Fibroblast of lung (primary cell): ENCODE data around the gene ZSCAN20. TPM values are rescaled to one million over a fixed set of nuclear protein-coding genes. Genes with fewer than 3 reads are reported as not detected.

Experiments used
- DNase-seq, 2 donors: peaks; one replicate each; pipeline versions ENCODE4 v3.0.0 to v3.0.0-alpha.2; 2010; ENCODE audit warnings: low read depth in 2 of 2
- H2AFZ ChIP-seq: 2 replicates; pipeline ENCODE4 v1.5.1; 2012; ENCODE audit warnings: low read length, control low read depth, inconsistent platforms
- H3K27ac ChIP-seq: 2 replicates; pipeline ENCODE4 v1.5.1; 2011; ENCODE audit warnings: low read length, control low read depth; ENCODE audit not compliant: insufficient read depth
- H3K27me3 ChIP-seq: 2 replicates; pipeline ENCODE4 v1.5.1; 2011; ENCODE audit warnings: mild to moderate bottlenecking, low read length; ENCODE audit not compliant: control insufficient read depth, insufficient read depth
- H3K36me3 ChIP-seq: 2 replicates; pipeline ENCODE4 v1.5.1; 2011; ENCODE audit warnings: low read length; ENCODE audit not compliant: control insufficient read depth, insufficient read depth
- H3K4me1 ChIP-seq: 2 replicates; pipeline ENCODE4 v1.5.1; 2011; ENCODE audit warnings: low read length; ENCODE audit not compliant: control insufficient read depth, insufficient read depth; ENCODE audit errors: extremely low read depth
- H3K4me2 ChIP-seq: 2 replicates; pipeline ENCODE4 v1.5.1; 2011; ENCODE audit warnings: low read length, control low read depth; ENCODE audit not compliant: insufficient read depth; ENCODE audit errors: extremely low read depth
- H3K4me3 ChIP-seq, 4 experiments: fragments of 200-600 bp in 1 of 4; sonication (generic) in 1 of 4; replicated peaks in 1 of 4; 2 replicates each; pipeline ENCODE4 v1.5.1; 2011 to 2016; ENCODE audit warnings: low read length in 4 of 4, low read depth in 3 of 4, mild to moderate bottlenecking in 3 of 4, control low read depth in 2 of 4, inconsistent platforms in 1 of 4, mixed read lengths in 1 of 4; ENCODE audit not compliant: insufficient read depth in 1 of 4; ENCODE audit errors: control extremely low read depth in 1 of 4
- H3K79me2 ChIP-seq: 2 replicates; pipeline ENCODE4 v1.5.1; 2012; ENCODE audit warnings: mild to moderate bottlenecking, low read length, inconsistent platforms; ENCODE audit not compliant: control insufficient read depth, insufficient read depth
- H3K9ac ChIP-seq: 2 replicates; pipeline ENCODE4 v1.5.1; 2011; ENCODE audit warnings: mild to moderate bottlenecking, low read length, control low read depth; ENCODE audit not compliant: insufficient read depth
- H3K9me3 ChIP-seq: 2 replicates; pipeline ENCODE4 v1.5.1; 2012; ENCODE audit warnings: low read depth, low read length; ENCODE audit not compliant: control insufficient read depth, insufficient read depth
- H4K20me1 ChIP-seq: 2 replicates; pipeline ENCODE4 v1.5.1; 2011; ENCODE audit warnings: low read length; ENCODE audit not compliant: control insufficient read depth, insufficient read depth; ENCODE audit errors: extremely low read depth
- CTCF ChIP-seq, 2 donors: IDR thresholded peaks in 1 of 2; conservative IDR thresholded peaks in 1 of 2; 1 replicate in 1 of 2; 2 replicates in 1 of 2; pipeline ENCODE4 v1.5.1; 2011 to 2012; ENCODE audit warnings: low read length in 2 of 2, control low read depth in 1 of 2, inconsistent platforms in 1 of 2, low read depth in 1 of 2, mild to moderate bottlenecking in 1 of 2
- EZH2 ChIP-seq: IDR thresholded peaks from 2 replicates; pipeline ENCODE4 v1.5.1; 2012; ENCODE audit warnings: low read length, control low read depth, mild to moderate bottlenecking; ENCODE audit errors: missing control alignments
- polyA plus RNA-seq, 2 donors: library from polyadenylated mRNA; depleted of rRNA in 1 of 2; stranded (reverse) in 1 of 2; unstranded in 1 of 2; fragments of >200 nt; gene quantifications; 2 replicates each; pipeline ENCODE4 v1.2.1, GENCODE V29; 2011 to 2012; ENCODE audit warnings: missing spikeins in 1 of 2
- total RNA-seq: library from RNA; depleted of rRNA; stranded (reverse); fragments of >200 nt; gene quantifications from 2 replicates; pipeline ENCODE4 v1.2.1, GENCODE V29; 2014

Gene ZSCAN20
- total and polyA plus RNA-seq, 2 donors (not counting 1 experiment from before 2014, with no cell fraction given), result 3.1 to 13.0 TPM

GRCh38 chr1:33454646-33455282 is 17.7 kb upstream of the ZSCAN20 start:
- Histone ChIP-seq H3K4me3 (no peak overlapping the region), H3K4me1 (peaks cover 9% of the 10 kb centered on the region), H2AFZ (no peak overlapping the region), H3K27ac (no peak overlapping the region), H4K20me1 (no peaks in the 10 kb centered on the region), H3K79me2 (no peaks in the 10 kb centered on the region), H3K9me3 (no peaks in the 10 kb centered on the region), H3K36me3 (no peaks in the 10 kb centered on the region), H3K4me2 (no peak overlapping the region), H3K9ac (no peak overlapping the region), H3K27me3 (no peaks in the 10 kb centered on the region)
- DNase-seq, result peak; percentile 37 to 42
- TF ChIP-seq CTCF (conservative IDR thresholded peaks at IDR 0.05 in 1 of 2, IDR thresholded peaks at IDR 0.05 in 1 of 2; ENCODE audit: low read depth in 1 of 2, low read length in 2 of 2), result no peak
- no peak for TF ChIP-seq EZH2

GRCh38 chr1:33455539-33456501 is 16.6 kb upstream of the ZSCAN20 start:
- Histone ChIP-seq H3K4me3 (no peak overlapping the region), H3K27me3 (no peaks in the 10 kb centered on the region), H3K4me1 (peaks cover 13% of the 10 kb centered on the region), H3K9ac (no peak overlapping the region), H3K79me2 (no peaks in the 10 kb centered on the region), H2AFZ (peak overlapping the region; percentile 7), H3K4me2 (no peak overlapping the region), H3K36me3 (no peaks in the 10 kb centered on the region), H3K9me3 (no peaks in the 10 kb centered on the region), H3K27ac (no peak overlapping the region), H4K20me1 (no peaks in the 10 kb centered on the region)
- TF ChIP-seq EZH2, result no peak
- TF ChIP-seq CTCF (conservative IDR thresholded peaks at IDR 0.05 in 1 of 2, IDR thresholded peaks at IDR 0.05 in 1 of 2; ENCODE audit: low read depth in 1 of 2, low read length in 2 of 2), result peak; percentile 79 to 90
- DNase-seq, result peak; percentile 81 to 93

- Histone ChIP-seq H3K9ac (no peak overlapping the region), H3K79me2 (no peaks in the 10 kb centered on the region), H3K4me1 (peaks cover 13% of the 10 kb centered on the region), H3K36me3 (no peaks in the 10 kb centered on the region), H3K4me3 (no peak overlapping the region), H3K27ac (no peak overlapping the region), H3K27me3 (no peaks in the 10 kb centered on the region), H2AFZ (no peak overlapping the region), H3K9me3 (no peaks in the 10 kb centered on the region), H3K4me2 (no peak overlapping the region), H4K20me1 (no peaks in the 10 kb centered on the region)
- peak in 1 of 2 donors; percentile 29 for DNase-seq
- TF ChIP-seq EZH2, result no peak
- no peak for TF ChIP-seq CTCF (conservative IDR thresholded peaks at IDR 0.05 in 1 of 2, IDR thresholded peaks at IDR 0.05 in 1 of 2; ENCODE audit: low read depth in 1 of 2, low read length in 2 of 2)
Observed at GRCh38 chr1:33456502-33456886, 16.0 kb upstream of the ZSCAN20 start.
